HPDE6-E6E7 (cell line): ENCODE results near the gene OR6N1.

ENCODE experiments used
- DNase-seq: peaks from one replicate; pipeline ENCODE4 v3.0.0; 2011; ENCODE audit warnings: missing footprints; ENCODE audit errors: extremely low spot score

The OR6N1 gene

GRCh38 chr1:158752155-158752712, 19.8 kb downstream of the OR6N1 start:
- DNase-seq = no peak

- DNase-seq = no peak
Observed at GRCh38 chr1:158735848-158736247, 36.1 kb downstream of the OR6N1 start.

GRCh38 chr1:158732524-158732923, 39.5 kb downstream of the OR6N1 start:
- DNase-seq = no peak

- DNase-seq = no peak
Observed at GRCh38 chr1:158731707-158732106, 40.3 kb downstream of the OR6N1 start.

- no peak for DNase-seq
Observed at GRCh38 chr1:158730453-158730852, 41.5 kb downstream of the OR6N1 start.

GRCh38 chr1:158728510-158729225, 43.3 kb downstream of the OR6N1 start:
- DNase-seq = no peak

- DNase-seq = no peak
Observed at GRCh38 chr1:158724442-158724841, 47.6 kb downstream of the OR6N1 start.

- no peak for DNase-seq
Observed at GRCh38 chr1:158720620-158721019, 51.4 kb downstream of the OR6N1 start, which contains the start of gene OR6K3. OR6K3 (minus strand) TSS chr1:158720720; CDS start chr1:158718115, 2,605 bp downstream.

GRCh38 chr1:158719664-158720063, 52.3 kb downstream of the OR6N1 start:
- no peak for DNase-seq

GRCh38 chr1:158717344-158717743, 54.7 kb downstream of the OR6N1 start:
- no peak for DNase-seq

- no peak for DNase-seq
Observed at GRCh38 chr1:158716335-158716734, 55.7 kb downstream of the OR6N1 start.

- DNase-seq = no peak
Observed at GRCh38 chr1:158714754-158715153, 57.2 kb downstream of the OR6N1 start.
